Duodenal mucosa (tissue), 2 donors: ENCODE results near the gene CLEC1A.

Experiments
- H3K27ac ChIP-seq: one replicate; pipeline ENCODE4 v1.7.0; 2013; ENCODE audit warnings: low read depth, low read length
- H3K27me3 ChIP-seq, 2 donors: one replicate each; pipeline ENCODE4 v1.7.0; 2013; ENCODE audit warnings: low read length in 2 of 2, control low read depth in 1 of 2; ENCODE audit not compliant: insufficient read depth in 2 of 2, control insufficient read depth in 1 of 2
- H3K36me3 ChIP-seq, 2 donors: one replicate each; pipeline ENCODE4 v1.7.0; 2013; ENCODE audit warnings: low read length in 2 of 2, control low read depth in 1 of 2; ENCODE audit not compliant: insufficient read depth in 2 of 2, control insufficient read depth in 1 of 2
- H3K4me1 ChIP-seq, 2 donors: one replicate each; pipeline ENCODE4 v1.7.0; 2013; ENCODE audit warnings: low read length in 2 of 2, control low read depth in 1 of 2; ENCODE audit not compliant: insufficient read depth in 2 of 2, control insufficient read depth in 1 of 2
- H3K4me3 ChIP-seq, 2 donors: one replicate each; pipeline ENCODE4 v1.7.0; 2013; ENCODE audit warnings: low read length in 2 of 2, low read depth in 1 of 2
- H3K9ac ChIP-seq, 2 donors: one replicate each; pipeline ENCODE4 v1.7.0; 2013; ENCODE audit warnings: low read length in 2 of 2, low read depth in 1 of 2
- H3K9me3 ChIP-seq, 2 donors: one replicate each; pipeline ENCODE4 v1.7.0; 2013; ENCODE audit warnings: low read length in 2 of 2, control low read depth in 1 of 2; ENCODE audit not compliant: control insufficient read depth in 1 of 2

CLEC1A gene

DNA sequence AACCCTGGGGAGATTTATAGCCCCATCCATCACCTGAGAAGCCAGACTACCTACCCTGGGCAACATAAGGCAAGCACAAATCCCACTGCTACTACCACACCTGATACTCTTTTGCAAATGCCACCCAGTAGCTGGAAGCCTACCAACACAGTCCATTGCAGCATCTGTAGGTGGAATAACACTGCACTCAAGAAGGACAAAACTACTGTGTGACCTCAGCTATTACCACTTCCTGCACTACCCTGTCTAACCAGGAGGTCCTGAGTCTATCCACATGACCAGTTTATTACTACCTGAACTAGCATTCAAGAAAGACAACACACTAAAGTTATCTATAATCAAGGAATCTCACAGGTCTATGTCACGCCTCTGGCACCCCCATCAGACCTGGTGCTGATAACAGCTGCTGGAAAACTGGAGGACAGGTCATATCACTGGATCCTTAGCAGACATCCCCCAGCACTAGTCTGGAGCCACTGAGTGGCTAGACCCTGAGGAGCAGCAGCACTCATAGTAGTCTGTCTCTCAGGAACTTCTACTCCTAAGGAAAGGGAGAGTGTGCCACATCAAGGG lies 2.9 kb upstream of the CLEC1A start:
- Histone ChIP-seq H3K27ac (no peak overlapping the region), H3K36me3 (no peaks in the 10 kb centered on the region), H3K4me1 (peaks cover 0 to 9% of the 10 kb centered on the region in 2 donors), H3K9ac (no peak overlapping the region), H3K27me3 (no peaks in the 10 kb centered on the region), H3K9me3 (no peaks in the 10 kb centered on the region), H3K4me3 (no peak overlapping the region)

DNA sequence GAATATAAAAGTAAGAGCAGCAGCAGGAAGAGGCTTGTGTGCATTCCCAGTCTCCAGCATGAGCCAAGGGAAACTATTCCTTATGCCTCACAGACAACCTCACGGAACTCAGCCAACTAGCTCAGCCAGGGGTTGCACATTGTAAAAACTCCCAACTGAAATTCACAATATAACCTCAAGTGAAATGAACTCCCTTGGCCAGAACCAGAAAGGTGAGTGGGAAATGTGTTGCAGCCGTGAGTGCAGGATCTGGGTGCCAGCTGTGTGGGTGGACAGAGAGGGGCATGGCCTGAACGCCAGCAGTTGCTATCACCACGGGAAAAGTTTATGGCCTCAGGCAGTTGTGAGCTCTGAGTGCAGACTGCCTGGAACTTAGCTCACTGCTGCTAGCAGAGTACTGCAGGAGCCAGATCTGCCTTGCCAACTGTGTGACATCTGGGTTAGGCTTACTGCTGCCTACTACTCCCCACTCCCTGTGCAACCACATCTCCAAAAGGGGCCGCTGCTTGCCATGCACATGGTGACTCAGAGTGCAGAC lies 2.3 kb upstream of the CLEC1A start:
- peaks cover 0 to 9% of the 10 kb centered on the region in 2 donors for H3K4me1 ChIP-seq
- no peak overlapping the region for H3K4me3 ChIP-seq
- no peaks in the 10 kb centered on the region for H3K36me3 ChIP-seq
- no peaks in the 10 kb centered on the region for H3K27me3 ChIP-seq
- H3K27ac ChIP-seq: no peak overlapping the region
- no peaks in the 10 kb centered on the region for H3K9me3 ChIP-seq
- H3K9ac ChIP-seq: no peak overlapping the region

DNA sequence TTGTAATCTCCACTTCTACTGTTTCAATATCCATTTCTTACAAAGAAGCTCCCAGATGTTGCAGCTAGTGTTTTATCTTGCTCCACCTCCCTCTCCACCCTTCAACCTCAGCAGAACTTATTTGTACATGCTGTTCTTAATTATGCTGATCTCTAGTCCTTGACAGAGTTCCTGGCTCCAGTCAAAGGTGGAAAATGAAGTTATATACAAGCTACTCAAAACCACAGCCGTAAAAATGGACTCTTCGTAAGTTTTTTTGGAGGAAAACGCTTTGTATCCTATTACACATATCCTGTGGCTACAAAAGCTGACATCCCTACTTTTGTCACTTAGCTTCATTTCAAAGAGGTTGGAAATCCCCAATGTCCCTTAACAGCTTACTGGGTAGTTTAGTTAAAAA lies 1.3 kb downstream of the CLEC1A start:
- no peak overlapping the region for H3K4me3 ChIP-seq
- H3K27ac ChIP-seq: no peak overlapping the region
- H3K9me3 ChIP-seq: no peaks in the 10 kb centered on the region

DNA sequence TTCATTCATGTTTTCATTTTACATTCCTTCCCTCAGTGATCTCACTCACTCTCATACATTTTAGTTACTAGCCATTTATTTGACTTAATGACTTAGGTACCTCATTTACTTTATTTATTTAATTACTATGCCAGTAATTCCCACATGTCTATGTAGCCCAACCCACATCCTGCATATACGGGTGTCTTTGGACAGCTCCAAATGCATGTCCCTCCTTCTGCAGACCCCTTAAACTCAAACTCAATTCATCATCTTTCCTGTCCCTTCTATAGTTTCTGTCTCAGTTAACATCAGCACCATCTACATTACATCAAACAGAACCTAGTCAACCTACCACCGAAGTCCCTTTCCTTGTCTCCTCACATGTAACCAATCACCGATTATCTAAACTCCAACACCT lies 2.8 kb downstream of the CLEC1A start:
- no peaks in the 10 kb centered on the region for H3K27me3 ChIP-seq
- H3K27ac ChIP-seq: no peak overlapping the region
- H3K36me3 ChIP-seq: no peaks in the 10 kb centered on the region
- no peak overlapping the region for H3K4me3 ChIP-seq
- no peak overlapping the region for H3K9ac ChIP-seq
- no peaks in the 10 kb centered on the region for H3K4me1 ChIP-seq
- no peaks in the 10 kb centered on the region for H3K9me3 ChIP-seq

More for the DNA sequence above, 1.3 kb downstream of the CLEC1A start:
- no peaks in the 10 kb centered on the region for H3K27me3 ChIP-seq
- H3K9ac ChIP-seq: no peak overlapping the region
- no peaks in the 10 kb centered on the region for H3K36me3 ChIP-seq
- peaks cover 0 to 9% of the 10 kb centered on the region in 2 donors for H3K4me1 ChIP-seq

DNA sequence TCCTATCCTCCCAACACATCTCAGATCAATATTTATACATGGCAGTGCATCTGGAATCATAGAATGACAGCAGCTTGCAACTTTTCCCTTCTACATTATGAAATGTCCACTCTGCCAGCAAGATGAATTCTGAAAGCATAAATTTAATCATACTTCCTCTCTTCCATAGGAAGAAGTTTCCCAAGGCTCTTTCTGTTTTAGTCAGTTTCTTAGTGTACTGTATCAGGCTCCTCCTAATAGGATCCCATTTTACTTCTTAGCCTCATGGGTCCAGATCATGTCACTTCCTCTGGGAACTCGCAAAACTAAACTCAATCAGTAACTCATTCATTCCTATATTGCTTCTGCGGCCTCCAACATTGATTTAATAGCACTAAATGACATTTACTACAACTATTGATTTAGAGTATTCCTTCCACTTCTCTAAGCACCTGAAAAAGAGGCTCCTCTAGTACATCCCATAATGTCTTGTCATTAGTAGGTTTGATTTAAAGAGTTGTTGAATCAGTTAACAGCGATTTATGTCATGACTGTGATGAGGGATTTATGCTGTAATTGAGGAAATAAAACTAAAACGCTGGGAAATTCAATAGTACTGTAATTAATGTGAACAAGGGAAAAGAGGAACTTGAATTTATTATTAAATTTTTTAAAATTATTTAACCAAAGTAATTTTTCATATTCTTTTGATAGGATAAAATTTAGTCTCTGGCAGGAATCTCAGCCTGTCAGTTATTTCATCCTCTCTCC lies 4.0 kb downstream of the CLEC1A start:
- Histone ChIP-seq H3K9me3 (no peaks in the 10 kb centered on the region), H3K9ac (no peak overlapping the region), H3K36me3 (no peaks in the 10 kb centered on the region), H3K4me1 (no peaks in the 10 kb centered on the region), H3K27ac (no peak overlapping the region), H3K27me3 (no peaks in the 10 kb centered on the region), H3K4me3 (no peak overlapping the region)

DNA sequence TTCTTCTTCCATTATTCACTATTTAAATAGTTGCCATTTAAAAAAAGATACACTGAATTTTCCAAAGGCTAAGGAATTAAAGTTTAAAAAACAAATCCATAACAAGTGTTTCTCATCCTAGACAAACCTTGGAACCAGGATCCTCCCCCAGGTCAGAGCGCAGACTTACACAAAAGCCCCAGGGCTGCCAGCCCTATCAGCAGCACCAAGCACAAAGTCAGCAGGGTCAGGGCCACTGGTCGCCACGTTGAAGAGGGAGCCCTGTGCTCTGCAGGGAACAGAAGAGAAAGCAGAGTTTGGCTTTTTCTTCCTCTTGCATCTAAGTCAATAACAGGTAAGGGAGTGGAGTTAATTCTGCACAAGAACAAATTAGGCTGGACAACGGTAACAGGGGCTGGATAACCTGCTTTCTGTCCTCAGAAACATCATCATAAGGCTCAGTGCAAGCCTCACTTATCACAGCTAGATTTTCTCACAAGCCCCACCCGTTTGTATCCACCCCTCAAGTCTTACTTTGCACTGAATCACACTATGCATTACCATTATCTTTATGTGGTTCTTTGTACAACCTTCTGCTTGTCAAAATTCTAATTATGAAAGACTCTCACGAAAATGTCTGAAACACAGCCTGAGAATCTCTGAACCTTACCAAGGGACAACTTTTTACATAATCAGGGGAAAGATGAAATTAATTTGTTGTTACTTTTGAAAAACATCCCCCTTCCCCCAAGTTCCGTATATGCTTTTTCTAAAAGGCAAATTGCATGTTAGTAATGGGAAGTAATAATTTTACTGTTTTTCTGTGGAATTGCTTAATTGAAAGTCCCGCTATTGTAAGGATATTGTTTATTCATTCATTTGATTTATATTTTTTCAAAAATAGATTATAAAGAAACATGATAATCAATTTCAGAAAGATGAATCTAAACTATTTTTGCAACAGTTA lies 9.6 kb downstream of the CLEC1A start:
- no peaks in the 10 kb centered on the region for H3K9me3 ChIP-seq
- no peaks in the 10 kb centered on the region for H3K36me3 ChIP-seq
- no peaks in the 10 kb centered on the region for H3K27me3 ChIP-seq
- no peak overlapping the region for H3K4me3 ChIP-seq
- H3K9ac ChIP-seq: no peak overlapping the region
- no peaks in the 10 kb centered on the region for H3K4me1 ChIP-seq
- H3K27ac ChIP-seq: no peak overlapping the region

DNA sequence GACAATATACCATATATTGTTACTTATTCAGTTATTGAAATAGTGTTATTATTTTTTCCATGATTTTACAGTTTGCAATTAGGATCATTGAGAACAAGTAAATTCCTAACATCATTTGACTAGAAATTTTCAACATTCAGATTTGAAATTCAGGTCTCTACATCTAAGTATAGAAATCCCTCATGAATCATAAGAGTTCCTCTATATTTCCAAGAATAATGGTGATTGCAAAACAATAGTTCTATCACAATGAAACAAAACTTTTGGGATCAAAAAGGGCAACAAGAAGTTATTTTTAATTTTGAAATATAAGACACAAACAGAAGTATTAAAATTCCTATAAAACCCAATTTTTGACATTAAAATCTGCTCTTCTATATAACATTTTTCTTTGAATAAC lies 10.8 kb downstream of the CLEC1A start:
- no peak overlapping the region for H3K4me3 ChIP-seq
- H3K9me3 ChIP-seq: peaks cover 0 to 2% of the 10 kb centered on the region in 2 donors
- H3K36me3 ChIP-seq: no peaks in the 10 kb centered on the region
- no peaks in the 10 kb centered on the region for H3K4me1 ChIP-seq
- H3K9ac ChIP-seq: no peak overlapping the region
- H3K27ac ChIP-seq: no peak overlapping the region
- no peaks in the 10 kb centered on the region for H3K27me3 ChIP-seq

GRCh38 chr12:10086387-10086786 lies 12.4 kb downstream of the CLEC1A start:
- Histone ChIP-seq H3K9ac (no peak overlapping the region), H3K4me1 (peaks cover 0 to 4% of the 10 kb centered on the region in 2 donors), H3K4me3 (no peak overlapping the region), H3K36me3 (no peaks in the 10 kb centered on the region), H3K27me3 (no peaks in the 10 kb centered on the region), H3K27ac (no peak overlapping the region), H3K9me3 (peaks cover 0 to 2% of the 10 kb centered on the region in 2 donors)

GRCh38 chr12:10084733-10085132 lies 14.1 kb downstream of the CLEC1A start:
- H3K27ac ChIP-seq: no peak overlapping the region
- H3K4me1 ChIP-seq: peaks cover 0 to 4% of the 10 kb centered on the region in 2 donors
- no peaks in the 10 kb centered on the region for H3K36me3 ChIP-seq
- H3K4me3 ChIP-seq: no peak overlapping the region
- no peak overlapping the region for H3K9ac ChIP-seq
- peaks cover 0 to 2% of the 10 kb centered on the region in 2 donors for H3K9me3 ChIP-seq
- H3K27me3 ChIP-seq: no peaks in the 10 kb centered on the region
